HG03045 (cell line): Measurements from ENCODE around the gene ATP5F1B.

ENCODE experiments used
- ATAC-seq: cut with Tn5 transposase; IDR thresholded peaks from one replicate; pipeline ENCODE4 v1.9.1; 2021; ENCODE audit warnings: mild to moderate bottlenecking, moderate library complexity; ENCODE audit not compliant: unreplicated experiment

Gene ATP5F1B

DNA sequence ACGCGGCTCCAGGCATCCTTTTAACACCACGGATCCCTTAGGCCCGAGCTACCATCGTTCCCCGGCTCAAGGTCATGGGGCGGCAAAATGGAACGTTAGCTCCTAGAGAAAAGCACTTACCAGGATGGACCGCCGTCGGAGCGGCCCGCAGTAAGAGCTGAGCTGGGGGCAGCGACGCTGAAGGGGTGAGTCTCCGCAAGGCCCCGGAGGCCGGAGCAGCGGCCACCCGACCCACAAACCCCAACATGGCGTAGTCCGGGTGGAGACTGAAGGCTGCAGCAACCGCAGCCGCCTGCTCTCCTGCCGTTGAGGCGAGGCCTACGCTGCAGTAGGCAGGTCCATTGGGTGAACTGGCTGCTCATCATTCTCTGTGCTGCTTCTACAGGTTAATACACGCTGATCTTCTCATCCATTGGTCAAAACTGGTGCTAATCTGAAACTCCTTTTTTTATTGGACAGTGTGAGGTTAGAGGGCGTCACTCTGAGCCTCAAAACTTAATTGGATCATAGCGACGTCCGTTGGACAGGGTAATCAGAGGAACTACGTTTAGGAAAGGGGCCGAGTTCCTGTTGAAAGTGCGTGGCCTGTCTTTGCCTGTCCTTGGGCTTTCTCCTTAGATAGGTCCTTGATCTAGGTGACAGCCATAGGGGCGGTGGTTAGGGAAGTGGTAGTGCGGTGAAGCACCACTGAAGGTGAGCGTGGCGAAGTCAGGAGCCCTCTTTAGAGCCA is at the start of gene ATP5F1B:
Gene ATP5F1B, minus strand, starts transcription at position 268 of the 730 bp plus-strand sequence. Its CDS starts 21 bp downstream, at position 247.
- peak; percentile 98 for ATAC-seq

DNA sequence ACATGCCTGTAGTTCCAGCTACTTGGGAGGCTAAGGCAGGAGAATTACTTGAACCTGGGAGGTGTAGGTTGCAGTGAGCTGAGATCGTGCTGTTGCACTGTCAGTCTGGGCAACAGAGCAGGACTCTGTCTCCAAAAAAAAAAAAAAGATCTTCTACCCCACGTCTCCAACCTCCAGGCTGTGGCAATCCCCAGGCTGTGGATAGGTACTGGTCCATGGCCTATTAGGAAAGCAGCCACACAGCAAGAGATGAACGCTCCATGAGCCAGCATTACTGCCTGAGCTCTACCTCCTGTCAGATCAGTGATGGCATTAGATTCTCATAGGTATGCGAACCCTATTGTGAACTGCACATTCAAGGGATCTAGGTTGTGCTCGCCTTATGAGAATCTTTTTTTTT is 48.4 kb upstream of the ATP5F1B start:
- no peak for ATAC-seq

GRCh38 chr12:56688846-56689109 is 43.0 kb upstream of the ATP5F1B start:
- ATAC-seq: no peak

- ATAC-seq: peak; percentile 72
Observed at GRCh38 chr12:56688129-56688845, 42.5 kb upstream of the ATP5F1B start, which contains the start of gene PTGES3. TSS of gene PTGES3 (minus strand) at chr12:56688284. CDS start at chr12:56687999, 285 bp downstream.

GRCh38 chr12:56687223-56688128 is 41.7 kb upstream of the ATP5F1B start:
- peak; percentile 13 for ATAC-seq

DNA sequence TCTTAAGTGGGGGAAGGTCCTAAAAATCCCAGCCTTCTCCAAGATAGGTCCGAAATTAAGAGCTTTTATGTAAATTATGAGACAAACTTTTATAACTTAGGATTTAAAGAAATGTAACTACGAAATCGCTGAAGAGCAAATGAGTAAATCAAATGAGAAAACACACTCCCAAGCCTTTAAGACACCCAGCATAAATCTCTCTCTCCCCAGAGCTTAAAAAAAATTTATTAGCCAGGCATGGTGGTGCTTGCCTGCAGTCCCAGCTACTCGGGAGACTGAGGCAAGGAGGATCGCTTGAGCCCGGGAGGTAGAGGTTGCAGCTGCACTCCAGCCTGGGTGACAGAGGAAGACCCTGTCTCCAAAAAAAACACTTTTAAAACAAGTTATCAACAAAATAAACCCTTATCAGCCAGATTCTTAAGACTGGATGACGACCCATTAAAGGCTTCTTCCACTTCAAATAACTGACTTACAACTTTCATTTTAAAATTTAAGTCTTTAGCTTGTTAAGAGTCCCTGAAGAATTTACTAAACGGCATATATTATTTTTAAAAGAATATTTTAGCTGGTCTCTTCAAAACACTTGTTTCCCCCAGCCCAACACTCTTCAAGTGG is 39.1 kb upstream of the ATP5F1B start:
- no peak for ATAC-seq

- ATAC-seq: no peak
Observed at GRCh38 chr12:56682323-56682722, 36.5 kb upstream of the ATP5F1B start.

DNA sequence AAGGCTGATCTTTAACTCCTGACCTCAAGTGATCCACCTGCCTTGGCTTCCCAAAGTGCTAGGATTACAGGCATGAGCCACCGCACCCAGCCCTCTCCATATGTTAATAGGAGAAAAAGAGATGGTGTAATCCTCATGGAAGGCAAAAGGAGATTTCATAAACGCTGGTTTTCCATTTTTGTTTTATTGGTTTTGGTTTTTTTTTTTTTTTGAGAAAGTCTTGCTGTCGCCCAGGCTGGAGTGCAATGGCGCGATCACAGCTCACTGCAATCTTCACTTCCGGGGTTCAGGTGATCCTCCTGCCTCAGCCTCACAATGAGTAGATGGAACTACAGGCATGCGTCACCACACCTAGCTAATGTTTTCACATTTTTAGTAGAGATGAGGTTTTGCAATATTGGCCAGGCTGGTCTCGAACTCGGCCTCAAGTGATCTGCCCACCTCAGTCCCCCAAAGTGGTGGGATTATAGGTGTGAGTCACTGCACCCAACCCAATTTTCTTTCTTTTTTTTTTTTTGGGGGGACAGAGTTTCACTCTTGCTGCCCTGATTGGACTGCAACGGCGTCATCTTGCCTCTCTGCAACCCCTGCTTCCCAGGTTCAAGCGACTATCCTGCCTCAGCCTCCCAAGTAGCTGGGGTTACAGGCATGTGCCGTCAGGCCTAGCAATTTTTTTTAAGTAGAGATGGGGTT is 34.2 kb upstream of the ATP5F1B start:
- ATAC-seq: no peak

GRCh38 chr12:56678852-56679251 is 33.1 kb upstream of the ATP5F1B start:
- no peak for ATAC-seq

DNA sequence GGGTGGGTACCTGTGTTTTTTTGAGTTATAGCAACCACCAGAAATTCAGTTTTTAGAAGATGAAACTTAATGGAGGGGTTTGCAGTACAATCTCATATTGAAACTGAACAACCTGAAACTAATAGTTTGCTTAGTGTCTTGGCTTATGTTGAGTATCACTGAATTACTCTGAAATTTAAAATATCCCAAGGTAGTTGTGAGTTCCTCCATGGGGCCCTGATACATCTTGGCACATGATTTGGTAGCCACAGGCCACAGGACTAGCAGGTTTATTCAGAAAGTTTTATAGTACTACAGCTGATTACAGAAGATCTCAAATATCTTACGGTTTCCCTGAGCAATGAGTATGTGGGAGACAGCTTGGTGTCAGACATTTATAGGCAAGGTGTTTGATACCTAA is 31.9 kb upstream of the ATP5F1B start:
- peak; percentile 45 for ATAC-seq

DNA sequence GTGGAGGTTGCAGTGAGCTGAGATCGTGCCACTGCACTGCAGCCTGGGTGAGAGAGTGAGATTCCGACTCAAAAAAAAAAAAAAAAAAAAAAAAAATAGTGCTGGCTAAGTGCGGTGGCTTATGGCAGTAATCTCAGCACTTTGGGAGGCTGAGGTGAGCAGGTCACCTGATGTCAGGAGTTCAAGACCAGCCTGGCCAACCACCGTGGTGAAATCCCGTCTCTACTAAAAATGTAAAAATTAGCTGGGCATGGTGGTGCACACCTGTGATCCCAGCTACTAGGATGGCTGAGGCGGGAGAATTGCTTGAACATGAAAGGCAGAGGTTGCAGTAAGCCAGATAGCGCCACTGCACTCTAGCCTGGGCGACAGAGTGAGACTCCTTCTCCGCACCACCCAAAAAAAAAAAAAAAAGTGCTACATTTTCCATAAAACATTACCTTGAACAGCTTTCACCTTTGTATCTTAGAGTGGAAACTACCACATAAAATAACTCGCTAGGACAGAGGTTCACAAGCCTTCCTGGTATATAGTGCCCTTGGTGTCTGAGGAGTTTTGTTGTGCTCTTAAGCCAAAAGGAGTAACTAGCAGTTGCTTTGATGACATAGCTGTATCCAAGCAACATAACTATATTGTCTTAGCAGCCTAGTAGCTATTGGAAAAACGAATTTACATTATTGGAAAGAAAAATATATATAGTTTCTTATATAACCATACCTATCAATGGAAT is 31.2 kb upstream of the ATP5F1B start:
- no peak for ATAC-seq

DNA sequence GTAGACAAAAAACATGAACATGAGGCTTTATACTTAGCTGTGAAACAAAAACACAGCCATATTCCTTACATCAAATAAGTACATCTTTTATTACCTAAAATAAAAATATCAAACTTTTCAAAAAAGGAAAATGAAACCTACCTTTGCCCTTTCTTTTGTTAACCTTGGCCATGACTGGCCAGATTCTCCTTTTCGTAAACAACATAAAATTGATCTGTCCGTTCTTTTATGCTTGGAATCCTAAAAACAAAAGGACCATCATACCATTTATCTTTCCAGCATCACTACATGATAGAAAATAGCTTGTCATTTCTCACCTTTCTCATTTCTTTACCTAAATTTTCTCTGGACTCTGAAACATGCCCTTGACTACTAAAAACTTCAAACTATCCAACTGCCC is 25.8 kb upstream of the ATP5F1B start:
- ATAC-seq: no peak

DNA sequence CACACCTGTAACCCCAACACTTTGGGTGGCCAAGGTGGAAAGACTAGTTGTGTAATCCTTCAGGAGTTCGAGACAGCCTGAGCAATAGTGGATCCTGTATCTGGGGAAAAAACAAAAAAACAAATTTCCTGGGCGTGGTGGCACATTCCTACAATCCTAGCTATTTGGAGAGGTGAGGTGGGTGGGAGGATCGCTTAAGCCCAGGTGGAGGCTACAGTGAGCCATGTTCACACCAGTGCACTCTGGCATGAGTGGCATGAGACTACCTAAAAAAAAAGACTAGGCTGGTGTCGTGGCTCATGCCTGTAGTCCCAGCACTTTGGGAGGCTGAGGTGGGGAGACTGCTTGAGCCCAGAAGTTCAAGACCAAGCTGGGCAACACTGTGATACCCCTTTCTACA is 25.1 kb upstream of the ATP5F1B start:
- ATAC-seq: no peak

DNA sequence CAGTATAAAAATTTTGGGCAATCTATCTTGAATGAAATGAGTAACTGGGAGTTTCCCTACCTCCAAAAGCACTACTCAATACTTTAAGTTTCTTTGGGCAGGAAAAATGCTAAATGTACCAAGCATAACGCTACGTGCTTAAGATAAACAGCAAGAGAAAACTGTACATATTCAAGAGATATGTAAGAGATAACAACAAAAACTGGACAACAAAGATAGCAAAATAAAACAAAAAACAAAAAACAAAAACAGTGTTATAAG is 22.3 kb upstream of the ATP5F1B start:
- no peak for ATAC-seq

- ATAC-seq: no peak
Observed at GRCh38 chr12:56661979-56662638, 16.3 kb upstream of the ATP5F1B start.

GRCh38 chr12:56661560-56661959 is 15.8 kb upstream of the ATP5F1B start:
- no peak for ATAC-seq

DNA sequence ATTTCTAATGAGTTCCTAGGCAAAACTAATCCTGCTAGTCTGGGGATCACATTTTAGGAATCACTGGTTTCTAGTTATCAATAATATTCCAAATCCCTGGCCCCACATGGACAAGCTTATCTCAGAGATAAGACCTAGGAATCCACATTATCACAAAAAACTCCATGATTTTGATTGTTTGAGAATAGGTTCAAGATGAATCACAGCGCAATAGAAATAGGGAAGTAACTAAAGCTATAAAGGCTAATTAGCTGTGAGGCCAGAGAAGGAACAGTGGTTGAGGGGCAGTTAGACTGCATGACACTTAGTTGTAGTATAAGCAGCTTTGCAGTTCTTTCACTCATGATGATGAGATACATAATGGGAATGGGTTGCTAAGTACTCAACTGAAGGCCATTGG is 13.1 kb upstream of the ATP5F1B start:
- no peak for ATAC-seq

- no peak for ATAC-seq
Observed at GRCh38 chr12:56657416-56658379, 11.9 kb upstream of the ATP5F1B start.
